Measurements from ENCODE around the gene LRMDA. TPM values are rescaled to one million over a fixed set of nuclear protein-coding genes. Genes with fewer than 3 reads are reported as not detected.

LRMDA gene
- total RNA-seq, 3 donors from 2014 or later, result 8.3 to 17.1 (median 11.1) TPM

DNA sequence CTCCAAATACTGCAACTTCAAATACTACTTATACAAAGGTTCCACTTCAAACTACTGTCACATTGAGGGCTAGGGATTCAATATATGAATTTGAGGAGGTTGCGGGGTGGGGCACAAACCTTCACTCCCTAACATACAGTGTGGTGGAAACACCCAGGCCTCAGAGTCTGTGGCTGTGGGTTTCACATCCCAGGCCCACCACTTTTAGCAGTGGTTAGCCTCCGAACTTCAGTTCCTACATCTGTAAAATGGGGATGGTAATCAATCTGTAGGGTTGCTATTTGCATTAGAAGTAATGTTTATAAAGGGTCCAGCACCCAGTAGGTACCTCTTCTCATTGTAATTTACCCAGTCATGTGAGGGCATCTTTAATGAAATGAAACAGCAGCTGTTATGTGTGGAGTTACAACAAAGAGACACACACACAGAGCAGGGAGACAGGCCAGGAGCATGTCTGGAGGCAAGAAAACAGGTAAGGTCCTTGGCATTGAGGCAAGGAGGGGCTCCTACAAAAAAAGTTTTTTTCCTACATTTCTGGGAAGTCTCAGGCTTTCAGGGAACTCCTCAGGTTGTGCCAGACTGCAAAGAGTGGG is 570.9 kb downstream of the LRMDA start:
- Histone ChIP-seq H3K27ac (no peak overlapping the region), H3K4me1 (no peaks in the 10 kb centered on the region), H3K27me3 (no peaks in the 10 kb centered on the region), H3K4me3 (no peak overlapping the region), H3K36me3 (no peaks in the 10 kb centered on the region), H3K9me3 (no peaks in the 10 kb centered on the region)
- DNase-seq (ENCODE audit: low spot score in 2 of 2), result no peak
- intact Hi-C loops (cut with DNase I; ENCODE audit: low total_unique reads), result no loop called here
- TF ChIP-seq CTCF (IDR thresholded peaks at IDR 0.05) (no peak), POLR2AphosphoS5 (IDR thresholded peaks at IDR 0.05) (no peak), POLR2A (IDR thresholded peaks at IDR 0.05) (no peak)

- intact Hi-C loops (cut with DNase I; ENCODE audit: low total_unique reads), result no loop called here
- Histone ChIP-seq H3K9me3 (no peaks in the 10 kb centered on the region), H3K27me3 (no peaks in the 10 kb centered on the region), H3K4me3 (no peak overlapping the region), H3K4me1 (no peaks in the 10 kb centered on the region), H3K36me3 (no peaks in the 10 kb centered on the region), H3K27ac (no peak overlapping the region)
- no peak for DNase-seq (ENCODE audit: low spot score in 2 of 2)
- TF ChIP-seq CTCF (IDR thresholded peaks at IDR 0.05) (no peak), POLR2AphosphoS5 (IDR thresholded peaks at IDR 0.05) (no peak), POLR2A (IDR thresholded peaks at IDR 0.05) (no peak)
Measured at GRCh38 chr10:76007667-76008181, 576.3 kb downstream of the LRMDA start.

GRCh38 chr10:76009531-76009930 is 578.1 kb downstream of the LRMDA start:
- H3K27ac ChIP-seq, result no peak overlapping the region
- no peak for DNase-seq (ENCODE audit: low spot score in 2 of 2)
- H3K36me3 ChIP-seq, result no peaks in the 10 kb centered on the region
- no peaks in the 10 kb centered on the region for H3K9me3 ChIP-seq
- no peak for TF ChIP-seq POLR2AphosphoS5 (IDR thresholded peaks at IDR 0.05)
- no peak for TF ChIP-seq CTCF (IDR thresholded peaks at IDR 0.05)
- no peak for TF ChIP-seq POLR2A (IDR thresholded peaks at IDR 0.05)
- no peaks in the 10 kb centered on the region for H3K4me1 ChIP-seq
- no peak overlapping the region for H3K4me3 ChIP-seq
- H3K27me3 ChIP-seq, result no peaks in the 10 kb centered on the region
- intact Hi-C loops (cut with DNase I; ENCODE audit: low total_unique reads), result no loop called here

GRCh38 chr10:76010703-76011102 is 579.3 kb downstream of the LRMDA start:
- Histone ChIP-seq H3K4me1 (no peaks in the 10 kb centered on the region), H3K27ac (no peak overlapping the region), H3K27me3 (no peaks in the 10 kb centered on the region), H3K36me3 (no peaks in the 10 kb centered on the region), H3K4me3 (no peak overlapping the region), H3K9me3 (no peaks in the 10 kb centered on the region)
- DNase-seq (ENCODE audit: low spot score in 2 of 2), result no peak
- intact Hi-C loops (cut with DNase I; ENCODE audit: low total_unique reads), result no loop called here
- no peak for TF ChIP-seq POLR2AphosphoS5 (IDR thresholded peaks at IDR 0.05)
- no peak for TF ChIP-seq POLR2A (IDR thresholded peaks at IDR 0.05)
- TF ChIP-seq CTCF (IDR thresholded peaks at IDR 0.05), result no peak

- Histone ChIP-seq H3K9me3 (no peaks in the 10 kb centered on the region), H3K36me3 (no peaks in the 10 kb centered on the region), H3K4me1 (no peaks in the 10 kb centered on the region), H3K4me3 (no peak overlapping the region), H3K27me3 (no peaks in the 10 kb centered on the region), H3K27ac (no peak overlapping the region)
- intact Hi-C loops (cut with DNase I; ENCODE audit: low total_unique reads), result no loop called here
- no peak for TF ChIP-seq POLR2AphosphoS5 (IDR thresholded peaks at IDR 0.05)
- no peak for TF ChIP-seq CTCF (IDR thresholded peaks at IDR 0.05)
- no peak for TF ChIP-seq POLR2A (IDR thresholded peaks at IDR 0.05)
- no peak for DNase-seq (ENCODE audit: low spot score in 2 of 2)
Measured at GRCh38 chr10:76012716-76013327, 581.4 kb downstream of the LRMDA start.
